AG04449 (cell line): Measurements from ENCODE around the gene TMEM270.

ENCODE experiments used
- CTCF ChIA-PET: fragments of 350-600 bp; formaldehyde crosslinking; extraction: SDS; loops from one replicate; lab custom pipeline; 2021; ENCODE audit warnings: antibody characterized with exemption; lab: Yijun Ruan, JAX
- POLR2A ChIA-PET: fragments of 400-600, 350-600 bp; formaldehyde crosslinking; extraction: SDS; loops from one replicate; lab custom pipeline; 2020; ENCODE audit warnings: antibody characterized with exemption, inconsistent platforms; lab: Yijun Ruan, JAX
- DNase-seq: peaks from one replicate; pipeline ENCODE4 v3.0.0-alpha.2; 2010; ENCODE audit warnings: low read depth, low spot score
- H3K4me3 ChIP-seq: 2 replicates; pipeline ENCODE4 v1.5.1; 2011; ENCODE audit warnings: low read depth, mild to moderate bottlenecking, control low read depth, low read length
- CTCF ChIP-seq: IDR thresholded peaks from one replicate; pipeline ENCODE4 v1.5.1; 2011; ENCODE audit warnings: mild to moderate bottlenecking, moderate library complexity, low read length, control low read depth, inconsistent platforms; ENCODE audit not compliant: insufficient read depth; ENCODE audit errors: missing control alignments

Gene TMEM270

DNA sequence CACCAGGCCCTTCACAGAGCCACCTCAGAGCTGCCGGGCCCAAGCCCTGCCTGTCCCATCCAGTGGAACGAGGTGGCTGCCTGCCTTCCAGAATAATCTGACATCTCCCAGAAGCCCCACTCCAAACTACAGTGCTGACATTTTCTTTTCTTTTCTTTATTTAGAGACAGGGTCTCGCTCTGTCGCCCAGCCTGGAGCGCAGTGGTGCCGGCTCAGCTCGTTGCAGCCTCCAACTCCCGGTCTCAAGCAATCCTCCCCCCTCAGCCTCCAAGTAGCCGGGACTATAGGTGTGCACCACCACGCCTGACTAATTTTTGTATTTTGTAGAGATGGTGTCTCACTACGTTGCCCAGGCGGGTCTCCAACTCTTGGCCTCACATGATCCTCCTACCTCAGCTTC is 346 bp downstream of the TMEM270 start:
- no peak for TF ChIP-seq CTCF
- no peak overlapping the region for H3K4me3 ChIP-seq
- ChIA-PET CTCF (interaction anchor here (1.1 to 3.2 kb wide), 2 partner anchors 165 to 207 kb away, joined by 3 to 20 read pairs; no protein-coding TSS in a partner anchor), POLR2A (no interaction called here)
- DNase-seq: no peak

DNA sequence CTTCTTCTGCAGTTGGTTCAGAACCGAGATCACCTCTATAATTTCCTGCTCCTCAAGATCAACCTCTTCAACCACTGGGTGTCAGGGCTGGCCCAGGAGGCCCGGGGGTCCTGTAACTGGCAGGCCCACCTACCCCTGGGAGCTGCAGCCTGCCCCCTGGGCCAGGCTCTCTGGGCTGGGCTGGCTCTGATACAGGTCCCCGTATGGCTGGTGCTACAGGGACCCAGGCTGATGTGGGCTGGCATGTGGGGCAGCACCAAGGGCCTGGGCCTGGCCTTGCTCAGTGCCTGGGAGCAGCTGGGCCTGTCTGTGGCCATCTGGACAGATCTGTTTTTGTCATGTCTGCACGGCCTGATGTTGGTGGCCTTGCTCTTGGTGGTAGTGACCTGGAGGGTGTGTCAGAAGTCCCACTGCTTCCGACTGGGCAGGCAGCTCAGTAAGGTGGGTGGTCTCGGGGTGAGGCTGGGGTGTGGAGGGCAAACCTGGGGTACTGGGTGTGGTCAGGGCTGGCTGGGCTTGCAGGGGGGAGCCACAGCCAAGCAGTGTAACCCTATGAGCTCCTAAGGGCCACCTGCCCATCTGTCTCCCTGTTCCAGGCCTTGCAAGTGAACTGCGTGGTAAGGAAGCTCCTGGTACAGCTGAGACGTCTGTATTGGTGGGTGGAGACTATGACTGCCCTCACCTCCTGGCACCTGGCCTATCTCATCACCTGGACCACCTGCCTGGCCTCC is 4.2 kb downstream of the TMEM270 start:
- CTCF ChIA-PET: interaction anchor here (0.6 to 4.4 kb wide), 27 partner anchors 9 to 536 kb away, joined by 3 to 67 read pairs (median 4); no protein-coding TSS in a partner anchor
- H3K4me3 ChIP-seq: no peak overlapping the region
- TF ChIP-seq CTCF: no peak
- DNase-seq: no peak
- POLR2A ChIA-PET: no interaction called here

DNA sequence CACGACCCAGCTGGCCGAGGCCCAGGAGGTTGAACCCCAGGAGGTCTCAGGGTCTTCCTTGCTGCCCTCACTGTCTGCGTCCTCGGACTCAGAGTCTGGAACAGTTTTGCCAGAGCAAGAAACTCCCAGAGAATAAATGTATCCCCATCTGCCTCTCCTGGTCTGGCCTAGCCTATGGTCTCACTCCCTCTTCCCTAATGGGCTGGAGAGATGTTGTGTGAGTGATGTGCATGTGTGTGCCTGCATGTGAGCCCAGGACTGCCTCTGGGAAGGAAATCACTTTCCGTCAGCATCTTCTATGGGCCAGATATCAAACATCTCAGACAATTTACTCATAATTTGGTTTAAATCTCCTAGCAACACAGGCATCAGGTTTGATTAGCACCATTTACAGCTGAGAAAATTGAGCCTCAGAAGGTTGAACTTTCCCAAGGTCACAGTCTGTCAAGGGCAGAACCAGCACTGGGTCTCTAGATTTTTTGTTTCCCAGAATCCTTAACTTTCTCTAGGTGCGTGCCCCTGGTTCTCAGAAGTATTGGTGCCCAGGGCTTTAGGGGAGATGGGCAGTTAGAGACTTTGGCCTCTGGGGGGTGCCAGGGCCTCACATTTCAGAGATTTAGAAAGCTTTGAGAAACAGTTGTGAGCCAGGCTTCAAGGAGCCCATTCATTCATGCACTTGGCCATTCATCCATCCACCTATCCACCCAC is 4.9 kb downstream of the TMEM270 start:
- ChIA-PET POLR2A (no interaction called here), CTCF (interaction anchor here (0.6 to 4.4 kb wide), 24 partner anchors 8 to 535 kb away, joined by 3 to 67 read pairs (median 4); no protein-coding TSS in a partner anchor)
- TF ChIP-seq CTCF: peak; percentile 74
- DNase-seq: no peak
- H3K4me3 ChIP-seq: no peak overlapping the region

DNA sequence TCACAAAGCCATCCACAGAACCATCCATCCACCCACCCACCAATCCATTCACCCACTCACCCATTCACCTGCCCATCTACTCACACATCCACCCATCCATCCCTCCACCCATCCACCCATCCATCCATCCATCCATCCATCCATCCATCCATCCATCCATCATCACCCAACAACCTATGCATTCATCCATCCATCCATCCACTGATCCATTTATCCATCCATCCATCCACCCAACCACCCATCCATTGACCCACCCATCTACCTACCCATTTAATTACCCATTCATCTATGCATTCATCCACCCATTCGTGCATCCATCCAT is 5.4 kb downstream of the TMEM270 start:
- ChIA-PET CTCF (interaction anchor here (0.9 to 4.4 kb wide), 14 partner anchors 12 to 529 kb away, joined by 3 to 67 read pairs (median 5); no protein-coding TSS in a partner anchor), POLR2A (no interaction called here)
- no peak for TF ChIP-seq CTCF
- H3K4me3 ChIP-seq: no peak overlapping the region
- DNase-seq: no peak

GRCh38 chr7:73869011-73869798 is 8.2 kb downstream of the TMEM270 start:
- no peak for DNase-seq
- POLR2A ChIA-PET: no interaction called here
- H3K4me3 ChIP-seq: no peak overlapping the region
- CTCF ChIA-PET: interaction anchor here (0.8 to 5.4 kb wide), 5 partner anchors 11 to 309 kb away, joined by 3 to 40 read pairs (median 7); no protein-coding TSS in a partner anchor
- no peak for TF ChIP-seq CTCF
